IPS-NIHi7 (cell line): ENCODE measurements around the gene ZFPL1.
"Not testable (repeated sequence)": the region's sequence is repeated elsewhere in the genome, so short reads cannot be mapped to it uniquely, and the experiment has no call there.

Experiments used
- DNase-seq: peaks from one replicate; pipeline ENCODE4 v3.0.0; 2012; ENCODE audit warnings: mixed read lengths; ENCODE audit errors: extremely low spot score

The ZFPL1 gene

GRCh38 chr11:65113839-65114238 lies 29.8 kb downstream of the ZFPL1 start:
- DNase-seq, result no peak

GRCh38 chr11:65114538-65115171 lies 30.6 kb downstream of the ZFPL1 start:
- DNase-seq, result no peak

- no peak for DNase-seq
These were observed 31.5 kb downstream of the ZFPL1 start for GRCh38 chr11:65115361-65116082.

- no peak for DNase-seq
These were observed 32.6 kb downstream of the ZFPL1 start for GRCh38 chr11:65116370-65117205.

GRCh38 chr11:65117206-65118096 lies 33.4 kb downstream of the ZFPL1 start, which contains the start of gene ZNHIT2:
Gene ZNHIT2 (minus strand): TSS chr11:65117701. CDS start chr11:65117653, 48 bp downstream.
- DNase-seq, result peak; percentile 94

GRCh38 chr11:65118097-65118837 lies 34.2 kb downstream of the ZFPL1 start:
- DNase-seq, result no peak

- DNase-seq, result not testable (repeated sequence)
These were observed 35.1 kb downstream of the ZFPL1 start for GRCh38 chr11:65118891-65119669.

GRCh38 chr11:65119670-65119995 lies 35.6 kb downstream of the ZFPL1 start:
- DNase-seq, result no peak

- no peak for DNase-seq
These were observed 36.8 kb downstream of the ZFPL1 start for GRCh38 chr11:65120831-65121230.

- DNase-seq, result no peak
These were observed 37.4 kb downstream of the ZFPL1 start for GRCh38 chr11:65121447-65121864.

- DNase-seq, result peak; percentile 97
These were observed 38.1 kb downstream of the ZFPL1 start, which contains the start of the genes FAU and MRPL49 for GRCh38 chr11:65121865-65122696. Gene FAU (minus strand): TSS chr11:65122134. CDS start chr11:65121813, 321 bp downstream. Gene MRPL49 (plus strand): TSS chr11:65122321. CDS start chr11:65122347, 26 bp downstream.

GRCh38 chr11:65124480-65125196 lies 40.6 kb downstream of the ZFPL1 start:
- DNase-seq, result no peak

GRCh38 chr11:65125197-65126056 lies 41.4 kb downstream of the ZFPL1 start:
- DNase-seq, result no peak

- no peak for DNase-seq
These were observed 42.7 kb downstream of the ZFPL1 start for GRCh38 chr11:65126624-65127274.

GRCh38 chr11:65127473-65128181 lies 43.6 kb downstream of the ZFPL1 start:
- DNase-seq, result no peak
